ENCODE results near the gene SLC44A3. TPM values are rescaled to one million over a fixed set of nuclear protein-coding genes. Genes with fewer than 3 reads are reported as not detected.
A peak's percentile ranks its signal among the peaks of the same experiment; 100 is the strongest.

The SLC44A3 gene
- total and polyA plus RNA-seq, 2 of the 13 experiments (the other 11 are each of a cell fraction or from before 2014, with no cell fraction given): 6.8 to 14.1 TPM

DNA sequence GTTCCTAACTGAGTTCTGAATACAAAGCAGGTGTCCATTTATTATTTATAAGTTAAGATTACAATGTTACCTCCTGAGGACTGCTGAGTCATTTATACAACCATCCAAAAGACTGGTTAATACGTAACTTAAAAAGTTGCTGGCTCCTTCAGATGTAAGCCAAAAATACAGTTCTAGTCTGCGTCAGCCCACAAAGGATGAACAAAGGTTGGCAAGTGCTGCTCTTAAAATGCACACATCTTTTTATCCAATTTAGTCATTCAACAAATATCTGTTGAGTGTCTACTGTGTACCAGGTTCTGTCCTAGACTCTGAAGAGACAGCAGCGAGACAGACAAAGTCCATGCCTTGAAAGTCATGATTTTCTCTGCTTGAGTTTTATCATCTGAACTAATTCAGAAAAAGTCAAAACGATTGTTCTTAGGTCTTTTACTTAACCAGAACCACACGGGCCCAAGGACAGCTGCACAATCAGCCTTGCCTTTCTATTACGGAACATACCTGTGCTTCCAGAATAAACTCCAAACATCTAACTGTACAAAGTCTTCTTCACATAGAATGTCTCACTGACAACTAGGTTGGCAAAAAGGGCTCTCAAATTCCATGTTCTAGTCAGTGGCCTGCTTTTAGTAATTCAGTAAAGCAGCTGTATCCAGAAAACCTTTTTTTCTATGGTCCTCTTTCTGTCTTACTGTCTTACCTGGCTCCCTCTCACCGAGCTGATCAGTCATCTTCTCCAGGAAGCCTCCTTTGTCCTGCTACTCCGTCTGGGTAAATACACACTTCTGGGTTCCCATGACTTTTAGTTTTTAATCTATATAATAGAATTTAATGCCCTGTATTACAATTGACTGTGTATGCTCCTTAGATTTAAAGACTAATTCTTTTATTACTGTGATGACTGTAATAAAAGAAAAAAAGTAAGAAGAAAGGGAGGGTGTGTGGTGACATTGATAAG lies 122.3 kb downstream of the SLC44A3 start:
- 45% methylated on average over 8 of the region's 8 CpGs for WGBS (ENCODE audit: low lambda C conversion rate)
- POLR2A ChIA-PET: interaction anchor here (2.0 kb wide), 1 partner anchor 15 kb away, joined by 8 read pairs; the partner anchor contains the start of gene CNN3
- ATAC-seq (peak; percentile 78), DNase-seq (ENCODE audit: low spot score) (peak; percentile 51), FAIRE-seq (peak; percentile 21)
- H3K79me2 ChIP-seq (ENCODE audit: insufficient read depth, low read length): no peaks in the 10 kb centered on the region
- BruUV-seq (replicated peaks): TSS peak; percentile 30
- H3K27me3 ChIP-seq (ENCODE audit: control insufficient read depth in 1 of 2, insufficient read depth in 2 of 2, low read length in 2 of 2): no peaks in the 10 kb centered on the region
- in situ Hi-C loops (cut with HindIII; ENCODE audit: extremely low pct_ligation_motif_present, low pct_unique_long_range_greater_than_20kb) (no loop called here), intact Hi-C loops (cut with micrococcal nuclease; ENCODE audit: unreplicated experiment) (no loop called here)
- H3K4me1 ChIP-seq (ENCODE audit: insufficient read depth, low read length): peaks cover 19% of the 10 kb centered on the region
- H4K20me1 ChIP-seq (ENCODE audit: insufficient read depth, low read length): no peaks in the 10 kb centered on the region
- H2AFZ ChIP-seq (ENCODE audit: low read length): no peak overlapping the region
- H3K36me3 ChIP-seq (replicated peaks in 1 of 2; ENCODE audit: control insufficient read depth in 1 of 2, insufficient read depth in 2 of 2, low read length in 2 of 2): no peaks in the 10 kb centered on the region; a peak in 2 of 5 replicates
- H3K9ac ChIP-seq (ENCODE audit: insufficient read depth, low read depth, low read length): no peak overlapping the region
- no peak overlapping the region for H3K4me3 ChIP-seq (replicated peaks in 1 of 3; ENCODE audit: insufficient read depth in 1 of 3, low read depth in 2 of 3, low read length in 3 of 3)
- peak overlapping the region; percentile 50 for H3K27ac ChIP-seq (ENCODE audit: extremely low read length, insufficient read depth, low read length)
- H3K9me3 ChIP-seq (ENCODE audit: low read length): no peaks in the 10 kb centered on the region
- H3K4me2 ChIP-seq (ENCODE audit: low read depth, low read length): no peak overlapping the region
- CTCF ChIA-PET (ENCODE audit: low intra/inter-chr PET ratio, low total read pairs): no interaction called here
- no peak for TF ChIP-seq FOXO4 (CRISPR knock-in tag; conservative IDR thresholded peaks at IDR 0.05)
- TF ChIP-seq MAFF (IDR thresholded peaks at IDR 0.05; ENCODE audit: low read depth, low read length): peak; percentile 35; the same call in 1 of the 2 replicates
- TF ChIP-seq CAMTA2 (CRISPR knock-in tag; IDR thresholded peaks at IDR 0.05; ENCODE audit: borderline replicate concordance): no peak
- peak; percentile 96 for TF ChIP-seq ZNF3 (CRISPR knock-in tag; IDR thresholded peaks at IDR 0.05)
- TF ChIP-seq MIXL1 (CRISPR knock-in tag; IDR thresholded peaks at IDR 0.05): 0 out of 2 replicates have a peak, but pooled peaks have one; percentile 15
- no peak for TF ChIP-seq ZNF264 (CRISPR knock-in tag; IDR thresholded peaks at IDR 0.05)
- TF ChIP-seq EHMT2 (IDR thresholded peaks at IDR 0.05; ENCODE audit: borderline replicate concordance, low read depth, low read length): no peak
- peak; percentile 20 for TF ChIP-seq TEAD3 (CRISPR knock-in tag; optimal IDR thresholded peaks at IDR 0.05; ENCODE audit: borderline replicate concordance)
- TF ChIP-seq ZSCAN29 (CRISPR knock-in tag; conservative IDR thresholded peaks at IDR 0.05): peak; percentile 67; the same call in 1 of the 2 replicates
- TF ChIP-seq IKZF4 (CRISPR knock-in tag; IDR thresholded peaks at IDR 0.05; ENCODE audit: borderline replicate concordance, low read depth, not compliant biosample characterization): no peak
- TF ChIP-seq ETV5 (CRISPR knock-in tag; IDR thresholded peaks at IDR 0.05; ENCODE audit: borderline replicate concordance): no peak
- TF ChIP-seq ZNF674 (CRISPR knock-in tag; IDR thresholded peaks at IDR 0.05; ENCODE audit: low read depth): no peak
- TF ChIP-seq, protein P1, sequence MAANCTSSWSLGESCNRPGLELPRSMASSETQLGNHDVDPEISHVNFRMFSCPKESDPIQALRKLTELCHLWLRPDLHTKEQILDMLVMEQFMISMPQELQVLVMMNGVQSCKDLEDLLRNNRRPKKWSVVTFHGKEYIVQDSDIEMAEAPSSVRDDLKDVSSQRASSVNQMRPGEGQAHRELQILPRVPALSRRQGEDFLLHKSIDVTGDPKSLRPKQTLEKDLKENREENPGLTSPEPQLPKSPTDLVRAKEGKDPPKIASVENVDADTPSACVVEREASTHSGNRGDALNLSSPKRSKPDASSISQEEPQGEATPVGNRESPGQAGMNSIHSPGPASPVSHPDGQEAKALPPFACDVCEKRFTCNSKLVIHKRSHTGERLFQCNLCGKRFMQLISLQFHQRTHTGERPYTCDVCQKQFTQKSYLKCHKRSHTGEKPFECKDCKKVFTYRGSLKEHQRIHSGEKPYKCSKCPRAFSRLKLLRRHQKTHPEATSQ (CRISPR knock-in tag; IDR thresholded peaks at IDR 0.05; ENCODE audit: borderline replicate concordance): no peak
- TF ChIP-seq, protein P2, sequence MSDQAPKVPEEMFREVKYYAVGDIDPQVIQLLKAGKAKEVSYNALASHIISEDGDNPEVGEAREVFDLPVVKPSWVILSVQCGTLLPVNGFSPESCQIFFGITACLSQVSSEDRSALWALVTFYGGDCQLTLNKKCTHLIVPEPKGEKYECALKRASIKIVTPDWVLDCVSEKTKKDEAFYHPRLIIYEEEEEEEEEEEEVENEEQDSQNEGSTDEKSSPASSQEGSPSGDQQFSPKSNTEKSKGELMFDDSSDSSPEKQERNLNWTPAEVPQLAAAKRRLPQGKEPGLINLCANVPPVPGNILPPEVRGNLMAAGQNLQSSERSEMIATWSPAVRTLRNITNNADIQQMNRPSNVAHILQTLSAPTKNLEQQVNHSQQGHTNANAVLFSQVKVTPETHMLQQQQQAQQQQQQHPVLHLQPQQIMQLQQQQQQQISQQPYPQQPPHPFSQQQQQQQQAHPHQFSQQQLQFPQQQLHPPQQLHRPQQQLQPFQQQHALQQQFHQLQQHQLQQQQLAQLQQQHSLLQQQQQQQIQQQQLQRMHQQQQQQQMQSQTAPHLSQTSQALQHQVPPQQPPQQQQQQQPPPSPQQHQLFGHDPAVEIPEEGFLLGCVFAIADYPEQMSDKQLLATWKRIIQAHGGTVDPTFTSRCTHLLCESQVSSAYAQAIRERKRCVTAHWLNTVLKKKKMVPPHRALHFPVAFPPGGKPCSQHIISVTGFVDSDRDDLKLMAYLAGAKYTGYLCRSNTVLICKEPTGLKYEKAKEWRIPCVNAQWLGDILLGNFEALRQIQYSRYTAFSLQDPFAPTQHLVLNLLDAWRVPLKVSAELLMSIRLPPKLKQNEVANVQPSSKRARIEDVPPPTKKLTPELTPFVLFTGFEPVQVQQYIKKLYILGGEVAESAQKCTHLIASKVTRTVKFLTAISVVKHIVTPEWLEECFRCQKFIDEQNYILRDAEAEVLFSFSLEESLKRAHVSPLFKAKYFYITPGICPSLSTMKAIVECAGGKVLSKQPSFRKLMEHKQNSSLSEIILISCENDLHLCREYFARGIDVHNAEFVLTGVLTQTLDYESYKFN (CRISPR knock-in tag; conservative IDR thresholded peaks at IDR 0.05): 0 out of 2 replicates have a peak, but pooled peaks have one; percentile 27
- TF ChIP-seq SIN3A (IDR thresholded peaks at IDR 0.05; ENCODE audit: borderline replicate concordance, low read depth, low read length): no peak
- no peak for TF ChIP-seq SOX13 (IDR thresholded peaks at IDR 0.05)
- TF ChIP-seq SOX13 (CRISPR knock-in tag; conservative IDR thresholded peaks at IDR 0.05 in 1 of 2, IDR thresholded peaks at IDR 0.05 in 1 of 2): peak in 1 of 2 experiments; percentile 26; a peak in 2 of 4 replicates

Data from HepG2 (cell line).